ENCODE results near the gene VBP1. TPM values are rescaled to one million over a fixed set of nuclear protein-coding genes. Genes with fewer than 3 reads are reported as not detected.

Gene VBP1
- total RNA-seq, 1 donor from 2014 or later, result 74.6 TPM

DNA sequence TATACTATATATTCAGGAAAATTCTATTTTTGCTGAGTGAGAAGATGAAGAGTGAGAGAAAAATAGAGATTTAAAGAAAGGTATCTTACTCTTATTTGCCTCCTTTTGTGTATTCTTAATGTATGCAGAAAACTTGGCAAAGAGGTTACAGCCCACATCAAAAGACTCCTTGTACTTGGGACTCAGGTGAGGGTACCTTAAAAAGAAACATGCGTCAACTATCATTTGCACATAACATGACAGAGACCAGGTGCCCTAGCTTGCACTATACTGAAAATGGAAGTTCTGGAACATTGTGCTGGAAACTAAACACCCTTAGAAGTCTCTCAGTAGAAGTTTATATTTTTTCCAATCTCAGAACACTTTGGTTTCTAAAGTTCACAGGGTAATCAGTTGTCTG lies 63.6 kb downstream of the VBP1 start:
- Mint-ChIP-seq H3K27me3 (ENCODE audit: insufficient read depth) (peaks cover 1% of the 10 kb centered on the region), H3K27ac (no peak overlapping the region), H3K4me3 (no peak overlapping the region), H3K4me1 (ENCODE audit: low read depth) (peaks cover 7% of the 10 kb centered on the region), H3K36me3 (ENCODE audit: low read depth) (no peaks in the 10 kb centered on the region), H3K9me3 (no peaks in the 10 kb centered on the region)
- intact Hi-C loops (cut with micrococcal nuclease), result no loop called here
- DNase-seq (ENCODE audit: low spot score), result no peak

Other genes with a start within 250 kb of the VBP1 start
- gene F8, start 193.7 kb upstream of the VBP1 start, total RNA-seq, result 2.7 and 2.9 TPM in 2 replicates
- gene FUNDC2, start 189.6 kb upstream of the VBP1 start, total RNA-seq, result 74.1 and 79.1 TPM in 2 replicates
- gene CMC4, start 145.3 kb upstream of the VBP1 start, total RNA-seq, result 1.3 and 3.0 TPM in 2 replicates
- gene MTCP1, start 145.3 kb upstream of the VBP1 start, total RNA-seq, result 9.1 and 12.7 TPM in 2 replicates
- gene BRCC3, start 145.0 kb upstream of the VBP1 start, total RNA-seq, result 28.9 and 30.5 TPM in 2 replicates
- gene RAB39B, start 48.0 kb downstream of the VBP1 start, total RNA-seq, result 11.4 and 12.5 TPM in 2 replicates
- 0.20 and 0.62 TPM in 2 replicates for gene CLIC2, start 118.2 kb downstream of the VBP1 start, total RNA-seq
- gene F8A2, start 165.6 kb downstream of the VBP1 start, total RNA-seq, result not detected in 2 replicates
- 27.1 and 27.4 TPM in 2 replicates for gene F8A3, start 242.2 kb downstream of the VBP1 start, total RNA-seq